NOMO-1 (cell line): Measurements from ENCODE around the gene BTBD6.

Experiments used
- DNase-seq, 2 experiments: peaks; one replicate each; lab custom pipeline; 2025; ENCODE audit not compliant: unreplicated experiment in 2 of 2; lab: John Stamatoyannopoulos, UW

The BTBD6 gene

GRCh38 chr14:105248368-105249181 is at the start of gene BTBD6:
TSS of gene BTBD6 (plus strand) at chr14:105248533. CDS start at chr14:105248712, 179 bp downstream.
- peak; percentile 71 to 90 for DNase-seq

GRCh38 chr14:105198588-105198987 is 49.7 kb upstream of the BTBD6 start:
- no peak for DNase-seq

- no peak for DNase-seq
These were observed 49.2 kb upstream of the BTBD6 start for GRCh38 chr14:105199093-105199492.

GRCh38 chr14:105200074-105200473 is 48.3 kb upstream of the BTBD6 start:
- no peak for DNase-seq

GRCh38 chr14:105200641-105201040 is 47.7 kb upstream of the BTBD6 start:
- DNase-seq, result no peak

GRCh38 chr14:105201156-105201924 is 47.0 kb upstream of the BTBD6 start:
- DNase-seq, result peak; percentile 54 to 73

- peak; percentile 63 to 73 for DNase-seq
These were observed 46.3 kb upstream of the BTBD6 start for GRCh38 chr14:105201925-105202513.

- DNase-seq, result peak; percentile 17 to 21
These were observed 45.2 kb upstream of the BTBD6 start for GRCh38 chr14:105203057-105203531.

GRCh38 chr14:105203701-105204100 is 44.6 kb upstream of the BTBD6 start:
- DNase-seq, result no peak

- DNase-seq, result no peak
These were observed 44.0 kb upstream of the BTBD6 start for GRCh38 chr14:105204206-105204930.

GRCh38 chr14:105204931-105205672 is 43.2 kb upstream of the BTBD6 start:
- no peak for DNase-seq

GRCh38 chr14:105205673-105206208 is 42.6 kb upstream of the BTBD6 start:
- DNase-seq, result no peak

- DNase-seq, result no peak
These were observed 41.5 kb upstream of the BTBD6 start for GRCh38 chr14:105206873-105207272.

GRCh38 chr14:105207460-105207901 is 40.9 kb upstream of the BTBD6 start:
- no peak for DNase-seq

- no peak for DNase-seq
These were observed 40.2 kb upstream of the BTBD6 start for GRCh38 chr14:105207996-105208737.

GRCh38 chr14:105208738-105209075 is 39.6 kb upstream of the BTBD6 start:
- DNase-seq, result no peak

GRCh38 chr14:105209091-105209490 is 39.2 kb upstream of the BTBD6 start:
- DNase-seq, result no peak

- no peak for DNase-seq
These were observed 38.7 kb upstream of the BTBD6 start for GRCh38 chr14:105209646-105210045.
